Left lung (tissue), 10 donors: Measurements from ENCODE around the gene ATP5MC3. TPM values are rescaled to one million over a fixed set of nuclear protein-coding genes. Genes with fewer than 3 reads are reported as not detected.

Experiments
- ATAC-seq: fragments of 200-7000 bp; cut with Tn5 transposase; one replicate; pipeline ENCODE4 v1.9.1; 2020; ENCODE audit warnings: moderate library complexity
- DNase-seq, 4 donors: peaks; one replicate each; pipeline ENCODE4 v3.0.0-alpha.2; 2013 to 2020
- H3K27ac ChIP-seq, 2 donors: fragments of 200-600 bp; sonication (generic) in 1 of 2; one replicate each; pipeline versions ENCODE4 v1.5.0 to v1.8.0; 2020 to 2021
- H3K27me3 ChIP-seq, 2 donors: fragments of 200-600 bp; sonication (generic) in 1 of 2; one replicate each; pipeline versions ENCODE4 v1.5.0 to v1.8.0; 2020 to 2021
- H3K36me3 ChIP-seq, 2 donors: fragments of 200-600 bp; sonication (generic) in 1 of 2; one replicate each; pipeline versions ENCODE4 v1.5.0 to v1.8.0; 2020 to 2021
- H3K4me1 ChIP-seq, 2 donors: fragments of 200-600 bp; one replicate each; pipeline ENCODE4 v1.8.0; 2021
- H3K4me3 ChIP-seq, 2 donors: fragments of 200-600 bp; sonication (generic) in 1 of 2; one replicate each; pipeline versions ENCODE4 v1.5.0 to v1.8.0; 2020 to 2021; ENCODE audit warnings: mild to moderate bottlenecking in 1 of 2
- H3K9me3 ChIP-seq, 2 donors: fragments of 200-600 bp; sonication (generic) in 1 of 2; one replicate each; pipeline versions ENCODE4 v1.5.0 to v1.8.0; 2020 to 2021
- CTCF ChIP-seq, 2 donors: fragments of 200-600 bp; sonication (generic) in 1 of 2; IDR thresholded peaks; one replicate each; pipeline versions ENCODE4 v1.5.0 to v1.8.0; 2021; ENCODE audit warnings: antibody characterized with exemption in 2 of 2
- intact Hi-C, 2 donors: fragments of 100-400 bp; cut with DNase I; formaldehyde crosslinking; loops; one replicate each; pipeline versions ENCODE4 v1.11.2 to v1.14.2; 2022
- polyA plus RNA-seq, 6 donors: library from polyadenylated mRNA; unstranded; fragments of 120-200 nt; gene quantifications; one replicate each; pipeline ENCODE4 v1.2.1, GENCODE V29; 2013; ENCODE audit not compliant: insufficient read length in 6 of 6
- total RNA-seq, 2 donors: library from RNA; stranded (reverse); fragmentation: NEBNext Ultra II Directional; extraction: Animal tissue kit (Norgen Biotek cat#: 25700); gene quantifications; one replicate each; pipeline ENCODE4 v1.2.1, GENCODE V29; 2021
- donor health status: DM: no; HTN: yes; CAD: no.
- donor health status: DM: no; HTN: no; CAD: no.

Gene ATP5MC3
- total and polyA plus RNA-seq, 8 donors, result 170 to 204 (median 189) TPM

DNA sequence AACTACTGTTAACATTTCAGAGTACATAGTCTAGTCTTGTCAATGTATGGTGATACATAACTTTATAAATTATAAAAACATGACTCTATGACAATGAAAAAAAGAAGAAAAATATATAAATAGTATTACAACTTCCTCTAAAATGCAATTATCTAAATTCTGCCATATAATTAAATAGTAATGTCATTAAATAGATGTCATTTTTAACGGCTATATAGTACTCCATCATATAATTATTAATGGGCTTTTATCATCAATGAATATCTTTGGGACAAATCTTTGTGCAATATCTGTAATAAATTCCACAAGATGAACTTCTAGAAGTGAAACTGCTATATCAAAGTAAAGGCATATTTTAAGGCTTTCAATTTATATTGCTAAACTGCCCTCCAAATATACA is 38.3 kb downstream of the ATP5MC3 start:
- Histone ChIP-seq H3K27me3 (no peaks in the 10 kb centered on the region), H3K4me1 (no peaks in the 10 kb centered on the region), H3K36me3 (peaks cover 0 to 11% of the 10 kb centered on the region in 2 donors), H3K4me3 (no peak overlapping the region), H3K27ac (no peak overlapping the region), H3K9me3 (no peaks in the 10 kb centered on the region)
- DNase-seq (no peak), ATAC-seq (no peak)
- intact Hi-C loops, result no loop called here
- no peak for TF ChIP-seq CTCF (IDR thresholded peaks at IDR 0.05)

DNA sequence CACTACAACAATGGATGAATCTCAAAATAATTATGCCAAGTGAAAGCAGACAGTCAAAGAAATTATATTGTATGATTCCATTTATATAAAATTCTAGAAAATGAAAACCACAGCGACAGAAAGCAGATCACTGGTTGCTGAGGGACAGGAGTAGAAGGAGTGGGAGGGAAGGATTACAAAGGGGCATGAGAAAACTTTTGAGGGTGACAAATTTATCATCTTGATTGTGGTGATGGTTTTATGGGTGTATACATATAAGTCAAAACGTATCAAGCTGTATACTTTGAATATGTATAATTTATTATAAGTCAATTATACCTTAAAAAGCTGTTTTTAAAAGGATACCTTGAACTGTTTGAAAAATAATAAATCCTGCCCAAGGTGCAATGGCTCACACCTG is 41.2 kb downstream of the ATP5MC3 start:
- ATAC-seq, result no peak
- intact Hi-C loops, result no loop called here
- Histone ChIP-seq H3K4me1 (no peaks in the 10 kb centered on the region), H3K4me3 (no peak overlapping the region), H3K9me3 (no peaks in the 10 kb centered on the region), H3K36me3 (peaks cover 0 to 5% of the 10 kb centered on the region in 2 donors), H3K27me3 (no peaks in the 10 kb centered on the region), H3K27ac (no peak overlapping the region)
- no peak for DNase-seq
- no peak for TF ChIP-seq CTCF (IDR thresholded peaks at IDR 0.05)

DNA sequence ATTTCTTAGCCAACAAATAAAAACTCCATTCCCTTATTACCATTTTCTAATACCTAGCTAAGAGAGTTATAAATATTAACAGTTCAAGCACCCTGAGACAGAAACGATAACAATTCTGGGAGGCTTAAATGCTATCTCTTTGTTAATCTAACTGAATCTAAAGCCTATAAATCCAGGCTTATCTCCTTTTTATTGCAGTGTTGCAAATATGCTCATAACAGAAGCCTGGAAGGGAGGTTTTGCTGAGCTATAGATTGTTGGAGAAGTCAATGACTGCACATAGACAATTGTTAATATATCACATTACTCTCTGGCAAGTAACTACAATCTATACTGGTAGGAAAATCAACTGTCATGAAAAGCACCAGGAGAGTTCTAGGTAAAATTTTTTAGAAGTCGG is 43.7 kb downstream of the ATP5MC3 start:
- Histone ChIP-seq H3K4me3 (no peak overlapping the region), H3K27me3 (no peaks in the 10 kb centered on the region), H3K4me1 (no peaks in the 10 kb centered on the region), H3K36me3 (peaks cover 0 to 16% of the 10 kb centered on the region in 2 donors), H3K27ac (no peak overlapping the region), H3K9me3 (no peaks in the 10 kb centered on the region)
- DNase-seq, result no peak
- intact Hi-C loops, result no loop called here
- no peak for TF ChIP-seq CTCF (IDR thresholded peaks at IDR 0.05)
- no peak for ATAC-seq

DNA sequence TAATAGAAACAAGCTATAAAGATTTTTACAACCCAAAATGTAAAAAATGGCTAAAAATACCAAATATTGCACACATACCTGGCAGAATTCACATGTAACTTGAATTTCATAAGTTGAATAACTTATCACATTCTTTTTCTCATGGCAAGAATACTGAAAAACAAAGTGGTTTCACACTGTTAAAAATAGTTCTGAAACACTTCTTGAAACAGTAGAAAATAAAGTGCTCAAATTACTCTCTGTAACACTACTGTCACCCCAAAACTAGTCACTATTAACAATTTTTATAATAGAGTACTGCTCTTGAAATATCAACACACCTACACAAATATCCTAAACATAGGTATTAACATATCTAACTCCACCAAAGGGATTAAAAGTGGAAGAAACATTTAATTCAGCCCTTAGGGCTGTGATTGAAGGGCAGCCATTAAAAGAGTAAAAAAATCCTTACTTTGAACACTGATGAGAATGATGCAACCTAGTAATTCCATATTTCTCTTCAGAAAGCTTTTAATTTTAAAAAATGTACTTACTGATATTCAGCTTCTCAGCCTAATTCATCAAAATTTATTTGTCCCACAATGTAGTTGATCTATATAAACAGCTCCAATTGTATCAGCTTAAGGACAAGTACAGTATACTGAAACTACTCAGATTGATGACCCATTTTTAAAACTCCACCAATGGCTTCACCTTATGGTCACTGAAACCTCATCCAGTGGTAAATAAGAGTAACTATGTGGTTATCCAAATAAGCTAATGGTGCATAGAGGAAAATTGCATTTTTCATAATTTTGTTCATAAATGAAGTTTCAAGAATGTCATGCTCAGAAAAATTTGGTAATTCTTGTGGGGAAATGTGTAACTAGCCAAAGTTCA is 44.9 kb downstream of the ATP5MC3 start:
- ATAC-seq (no peak), DNase-seq (no peak)
- Histone ChIP-seq H3K27me3 (no peaks in the 10 kb centered on the region), H3K27ac (no peak overlapping the region), H3K36me3 (peaks cover 0 to 16% of the 10 kb centered on the region in 2 donors), H3K9me3 (no peaks in the 10 kb centered on the region), H3K4me1 (no peaks in the 10 kb centered on the region), H3K4me3 (no peak overlapping the region)
- no peak for TF ChIP-seq CTCF (IDR thresholded peaks at IDR 0.05)
- intact Hi-C loops, result no loop called here

DNA sequence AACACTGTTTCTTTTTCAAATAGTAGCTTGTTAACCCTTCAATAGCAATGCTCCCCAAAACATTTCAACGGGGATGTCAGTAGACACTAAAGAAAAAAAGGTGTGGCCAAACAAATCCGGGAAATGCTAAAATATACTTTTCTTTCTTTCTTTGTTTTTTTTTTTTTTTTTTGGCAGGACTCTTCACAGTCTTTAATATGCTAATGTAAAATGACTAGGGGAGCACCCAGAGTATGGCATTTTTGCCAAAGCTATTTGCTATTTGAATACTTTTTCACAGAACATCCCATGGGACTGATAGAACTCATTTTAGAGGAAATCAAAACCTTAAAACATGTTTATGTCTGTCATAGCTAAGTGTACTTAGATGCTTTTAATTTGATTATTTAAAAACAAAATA is 45.6 kb downstream of the ATP5MC3 start:
- no peaks in the 10 kb centered on the region for H3K9me3 ChIP-seq
- no peak overlapping the region for H3K4me3 ChIP-seq
- TF ChIP-seq CTCF (IDR thresholded peaks at IDR 0.05), result no peak
- intact Hi-C loops, result no loop called here
- H3K4me1 ChIP-seq, result no peaks in the 10 kb centered on the region
- peaks cover 0 to 16% of the 10 kb centered on the region in 2 donors for H3K36me3 ChIP-seq
- DNase-seq (no peak), ATAC-seq (no peak)
- H3K27ac ChIP-seq, result no peak overlapping the region
- H3K27me3 ChIP-seq, result no peaks in the 10 kb centered on the region
